AG09319 (cell line): ENCODE measurements around the gene RNF223.

Source experiments
- DNase-seq: peaks from one replicate; pipeline ENCODE4 v3.0.0-alpha.2; 2010; ENCODE audit warnings: low read depth; ENCODE audit errors: extremely low read depth
- TF ChIP-seq, protein P1 (sequence below): IDR thresholded peaks from 2 replicates; pipeline ENCODE4 v1.5.1; 2011; ENCODE audit warnings: low read depth, mild to moderate bottlenecking, inconsistent platforms, low read length, moderate library complexity

The RNF223 gene

DNA sequence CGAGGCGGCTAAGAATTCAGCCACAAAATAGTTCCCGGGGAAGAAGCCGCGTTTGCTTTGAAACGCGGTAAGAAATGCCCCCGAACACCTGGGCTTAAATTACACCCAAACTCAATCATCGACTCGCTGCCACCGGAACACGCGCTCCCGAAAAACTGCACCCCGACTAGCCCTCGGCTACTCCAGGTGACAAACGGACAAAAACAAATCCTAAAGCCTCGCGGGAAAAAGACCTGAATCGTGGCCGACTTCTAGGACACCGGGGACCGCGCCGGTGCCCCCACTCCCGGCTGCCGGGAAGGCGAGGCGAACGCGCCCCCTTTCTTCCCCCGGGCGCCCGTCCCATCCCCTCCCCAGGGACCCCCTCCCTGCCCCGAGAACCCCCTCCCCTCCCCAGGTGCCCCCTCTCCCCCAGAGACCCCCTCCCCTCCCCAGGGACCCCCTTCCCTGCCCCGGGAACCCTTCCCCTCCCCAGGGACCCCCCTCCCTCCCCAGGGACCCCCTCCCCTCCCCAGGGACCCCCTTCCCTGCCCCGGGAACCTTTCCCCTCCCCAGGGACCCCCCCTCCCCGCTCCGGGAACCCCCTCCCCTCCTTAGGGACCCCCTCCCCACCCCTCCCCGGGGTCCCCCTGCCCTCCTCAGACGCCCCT is 41.2 kb upstream of the RNF223 start:
- TF ChIP-seq, protein P1, sequence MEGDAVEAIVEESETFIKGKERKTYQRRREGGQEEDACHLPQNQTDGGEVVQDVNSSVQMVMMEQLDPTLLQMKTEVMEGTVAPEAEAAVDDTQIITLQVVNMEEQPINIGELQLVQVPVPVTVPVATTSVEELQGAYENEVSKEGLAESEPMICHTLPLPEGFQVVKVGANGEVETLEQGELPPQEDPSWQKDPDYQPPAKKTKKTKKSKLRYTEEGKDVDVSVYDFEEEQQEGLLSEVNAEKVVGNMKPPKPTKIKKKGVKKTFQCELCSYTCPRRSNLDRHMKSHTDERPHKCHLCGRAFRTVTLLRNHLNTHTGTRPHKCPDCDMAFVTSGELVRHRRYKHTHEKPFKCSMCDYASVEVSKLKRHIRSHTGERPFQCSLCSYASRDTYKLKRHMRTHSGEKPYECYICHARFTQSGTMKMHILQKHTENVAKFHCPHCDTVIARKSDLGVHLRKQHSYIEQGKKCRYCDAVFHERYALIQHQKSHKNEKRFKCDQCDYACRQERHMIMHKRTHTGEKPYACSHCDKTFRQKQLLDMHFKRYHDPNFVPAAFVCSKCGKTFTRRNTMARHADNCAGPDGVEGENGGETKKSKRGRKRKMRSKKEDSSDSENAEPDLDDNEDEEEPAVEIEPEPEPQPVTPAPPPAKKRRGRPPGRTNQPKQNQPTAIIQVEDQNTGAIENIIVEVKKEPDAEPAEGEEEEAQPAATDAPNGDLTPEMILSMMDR = no peak
- no peak for DNase-seq

DNA sequence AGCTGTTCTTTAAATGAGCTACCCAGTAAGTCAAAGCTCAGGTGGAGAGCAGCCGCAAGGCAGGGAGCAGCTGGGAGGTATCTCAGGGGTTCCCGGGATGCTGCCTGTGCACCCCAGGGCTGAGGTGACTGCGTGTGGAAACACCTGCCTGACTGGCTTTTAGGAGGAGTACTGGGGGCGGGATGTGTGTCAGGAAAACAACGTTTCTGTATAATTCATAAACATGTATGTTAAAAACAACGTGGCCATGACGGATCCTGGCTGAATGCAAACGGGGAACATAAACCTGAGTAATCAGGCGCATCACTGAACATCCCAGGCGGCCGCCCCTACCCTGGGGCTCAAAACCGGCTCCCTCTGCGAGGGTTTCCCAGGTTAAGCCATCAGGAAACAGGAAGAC is 40.3 kb upstream of the RNF223 start:
- DNase-seq = no peak
- TF ChIP-seq, protein P1 = no peak

DNA sequence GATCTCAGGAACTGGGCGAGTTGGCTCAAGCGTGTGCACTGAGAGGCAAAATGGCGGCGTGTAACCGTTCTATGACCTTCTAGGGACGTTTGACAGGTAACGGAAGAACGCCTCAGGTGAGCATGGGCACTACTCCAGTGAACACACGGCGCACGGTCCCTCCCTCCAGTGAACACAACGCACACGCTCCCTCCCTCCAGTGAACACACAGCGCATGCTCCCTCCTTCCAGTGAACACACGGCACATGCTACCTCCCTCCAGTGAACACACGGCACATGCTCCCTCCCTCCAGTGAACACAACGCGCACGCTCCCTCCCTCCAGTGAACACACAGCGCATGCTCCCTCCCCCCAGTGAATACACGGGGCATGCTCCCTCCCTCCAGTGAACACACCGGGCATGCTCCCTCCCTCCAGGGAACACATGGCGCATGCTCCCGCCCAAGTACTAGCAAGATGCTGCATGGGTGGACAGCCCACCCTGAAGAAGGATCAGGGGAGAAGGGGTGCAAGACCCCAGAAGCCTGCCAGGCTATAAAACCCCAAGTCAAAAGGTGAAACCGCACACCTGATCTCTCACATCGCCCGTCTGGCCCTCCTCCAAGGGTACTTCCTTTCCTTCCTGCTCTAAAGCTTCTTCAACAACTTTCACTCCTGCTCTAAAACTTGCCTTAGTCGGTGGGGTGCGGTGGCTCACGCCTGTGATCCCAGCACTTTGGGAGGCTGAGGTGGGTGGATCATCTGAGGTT is 38.3 kb upstream of the RNF223 start:
- TF ChIP-seq, protein P1 = no peak
- no peak for DNase-seq

DNA sequence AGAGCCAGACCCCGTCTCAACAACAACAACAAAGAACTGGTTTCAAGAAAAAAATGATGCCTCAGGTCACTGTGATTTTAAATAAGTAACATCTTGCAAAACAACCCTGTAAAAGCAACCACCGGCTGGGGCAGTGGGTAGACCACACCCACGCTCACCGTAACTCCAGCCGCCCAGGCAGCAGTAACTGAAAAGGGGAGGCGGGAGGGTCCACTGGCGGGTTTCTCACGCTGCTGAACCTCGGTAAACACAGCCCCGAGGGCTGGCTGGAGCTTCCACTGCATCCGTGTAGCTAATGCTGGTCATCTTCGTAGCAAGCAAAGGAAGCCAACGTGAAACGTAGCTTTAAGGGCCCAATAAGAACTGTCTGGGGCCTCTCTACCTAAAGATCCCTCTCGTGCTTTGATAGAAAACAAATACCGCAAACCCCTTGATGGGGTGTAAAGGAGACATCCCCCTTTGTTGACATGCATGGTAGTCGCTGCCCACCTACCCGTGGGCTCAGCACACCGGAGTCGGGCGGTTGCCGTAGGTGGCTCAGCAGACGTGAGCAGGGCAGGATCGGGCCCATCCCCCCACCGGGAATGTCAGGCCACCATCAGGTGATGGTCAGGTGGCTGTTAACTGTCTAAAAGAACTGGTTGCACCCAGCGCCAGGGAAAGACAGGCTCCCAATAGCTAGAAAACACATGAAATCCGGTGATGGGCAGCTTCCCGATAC is 37.6 kb upstream of the RNF223 start:
- DNase-seq = no peak
- TF ChIP-seq, protein P1 = no peak

DNA sequence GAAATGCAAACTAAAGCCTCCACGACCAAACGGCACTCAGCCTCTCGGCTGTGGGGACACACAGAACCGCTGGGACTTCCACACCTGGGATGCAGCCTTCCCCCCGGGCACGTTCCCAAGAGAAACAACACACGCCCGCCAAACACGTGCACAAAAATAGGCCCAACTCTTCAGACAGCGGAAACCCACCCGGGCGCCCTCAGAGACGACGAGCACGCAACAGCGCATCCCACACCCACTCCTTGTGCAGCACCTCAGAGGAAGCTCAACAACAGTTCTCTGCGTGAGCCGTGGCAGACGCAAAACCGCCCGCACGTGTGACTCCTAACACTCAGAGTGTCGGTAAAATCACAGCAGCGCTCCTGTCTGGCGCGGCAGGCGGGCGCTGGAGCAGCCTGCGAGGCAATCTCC is 36.5 kb upstream of the RNF223 start:
- TF ChIP-seq, protein P1 = no peak
- no peak for DNase-seq

DNA sequence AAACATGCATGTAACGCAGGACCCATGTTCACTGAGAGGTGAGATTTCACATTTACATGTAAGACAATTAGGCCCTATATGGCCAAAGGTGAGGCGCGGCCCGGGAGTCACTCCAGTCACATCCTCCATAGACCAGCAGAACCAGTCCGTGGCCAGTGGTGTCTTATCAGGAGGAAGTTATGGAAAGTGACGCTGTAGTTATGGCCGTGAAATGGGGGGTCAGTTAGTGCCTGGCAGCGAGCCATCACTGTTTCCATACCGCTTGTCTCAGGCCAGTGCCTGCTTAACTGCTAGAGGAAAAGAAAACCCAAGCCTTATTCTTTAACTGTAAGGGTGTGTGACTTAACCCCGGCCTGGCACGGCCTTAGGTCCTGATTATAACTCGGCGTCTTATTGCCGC is 35.6 kb upstream of the RNF223 start:
- no peak for DNase-seq
- TF ChIP-seq, protein P1 = no peak
